CD4-positive, alpha-beta T cell treated with Interleukin-2 at 100 ng/mL for 4 hours (primary cell): ENCODE results near the gene TASP1.
"Not testable (repeated sequence)": the region's sequence is repeated elsewhere in the genome, so short reads cannot be mapped to it uniquely, and the experiment has no call there.

Source experiments
- DNase-seq: peaks from one replicate; pipeline ENCODE4 v3.0.0-alpha.2; 2020; ENCODE audit warnings: low spot score

The TASP1 gene

DNA sequence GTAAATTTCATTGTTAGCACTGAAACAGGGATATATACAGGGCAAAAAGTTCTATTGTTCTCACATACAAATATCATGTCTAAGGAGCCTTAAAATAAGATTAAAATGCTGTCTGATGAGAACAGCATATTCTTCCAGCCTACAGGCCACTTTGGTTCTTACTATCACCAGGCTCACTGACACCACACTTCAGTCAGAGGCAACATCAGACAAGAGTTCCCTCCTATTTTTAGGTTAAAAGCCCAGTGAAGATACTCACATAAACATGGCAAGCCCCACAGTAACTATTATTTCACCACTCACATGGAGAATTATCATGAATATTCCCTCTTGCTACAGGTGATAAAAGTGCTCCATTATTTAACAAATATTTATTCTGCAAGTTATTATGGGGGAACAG, 241.9 kb downstream of the TASP1 start:
- DNase-seq: no peak

DNA sequence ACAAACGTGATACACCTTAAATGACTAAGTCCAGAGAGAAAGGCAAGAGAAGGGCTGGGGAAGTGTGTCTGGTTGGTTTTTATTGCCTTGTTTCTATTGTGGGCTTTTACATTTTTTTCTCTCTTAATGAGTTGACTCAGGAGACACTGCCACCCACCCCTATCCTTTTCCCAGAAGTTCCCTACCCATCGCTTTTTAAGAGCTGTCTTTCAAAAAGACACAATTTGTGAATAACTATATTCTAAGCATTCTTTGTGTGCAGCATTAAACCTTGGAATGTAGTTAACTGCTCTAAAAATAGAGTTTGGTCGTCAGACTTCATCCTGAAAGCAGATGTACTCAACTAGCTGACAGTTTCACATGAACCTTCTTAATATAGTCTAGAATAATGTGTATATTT, 242.7 kb downstream of the TASP1 start:
- no peak for DNase-seq

DNA sequence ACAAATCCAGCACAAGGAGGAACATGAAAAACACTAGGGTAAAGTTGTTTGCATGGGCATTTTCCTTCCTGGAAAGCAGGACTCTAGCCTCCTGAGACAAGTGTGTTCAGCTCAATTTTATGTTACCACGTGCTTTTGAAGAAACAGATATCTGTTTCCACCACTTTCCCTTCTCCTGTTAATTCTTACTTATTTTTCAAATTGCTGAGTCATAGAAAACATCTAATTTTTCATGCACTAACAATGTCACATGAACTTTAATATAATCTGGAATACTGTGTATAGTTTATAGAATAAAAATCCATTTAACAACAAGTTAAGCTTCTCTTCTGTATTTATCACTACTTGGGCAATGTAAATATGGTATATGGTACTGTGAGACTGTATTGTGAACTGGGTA, 243.5 kb downstream of the TASP1 start:
- DNase-seq: no peak

DNA sequence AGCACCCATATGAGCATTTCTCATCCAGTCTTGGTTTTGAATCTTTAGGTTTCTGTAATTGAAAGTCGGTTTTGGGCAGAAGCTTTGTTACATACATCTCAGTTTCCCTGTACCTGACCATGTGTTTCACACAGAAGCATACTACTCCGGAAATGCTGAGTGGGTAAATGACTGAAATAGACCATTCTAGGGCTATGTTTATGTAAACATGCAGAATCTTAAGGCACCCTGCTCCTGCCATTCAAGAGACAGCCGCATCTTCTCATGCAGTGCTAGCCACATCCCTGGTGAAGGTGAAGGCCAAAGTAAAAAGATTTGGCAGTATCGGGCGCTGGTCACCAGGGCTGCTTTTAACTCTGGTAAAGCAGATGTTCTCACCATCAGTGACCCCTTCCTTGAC, 246.3 kb downstream of the TASP1 start:
- no peak for DNase-seq

DNA sequence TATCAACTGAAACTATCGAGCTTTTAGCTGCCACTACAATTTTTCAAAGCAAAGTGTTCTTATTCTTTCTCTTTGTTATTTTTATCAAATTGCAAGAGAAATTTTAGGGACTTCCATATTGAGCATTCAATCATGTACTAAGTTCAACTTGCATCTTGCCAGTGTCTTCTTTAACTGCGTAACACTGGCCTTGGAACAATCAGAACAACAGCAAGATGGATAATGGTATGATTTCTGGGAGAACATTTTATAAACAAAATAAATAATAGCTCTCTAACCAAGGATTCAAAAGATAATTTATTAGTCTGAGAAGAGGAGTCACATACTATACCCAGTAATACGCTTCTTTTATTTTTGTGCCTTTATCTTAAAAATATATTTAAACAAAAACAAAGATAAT, 249.6 kb downstream of the TASP1 start:
- DNase-seq: no peak

DNA sequence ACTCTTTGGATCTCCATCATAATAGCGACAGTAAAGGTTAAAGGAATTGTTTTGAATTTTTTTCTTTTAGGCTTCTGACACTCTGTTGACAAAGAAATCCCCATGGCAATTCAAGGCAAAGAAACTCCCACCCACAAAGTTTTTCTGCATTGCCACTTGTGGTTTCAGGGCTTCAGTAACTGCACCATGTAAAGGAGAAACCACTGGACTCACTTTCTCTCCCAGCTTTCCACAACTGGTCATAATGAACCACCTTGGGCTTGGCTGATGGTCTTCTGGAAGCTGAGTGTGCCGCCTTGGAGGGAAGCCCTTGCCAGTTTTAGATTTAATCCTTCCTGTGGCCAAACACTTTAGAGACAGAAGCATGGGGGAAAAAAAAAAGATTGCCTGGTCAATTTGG, 254.6 kb downstream of the TASP1 start:
- no peak for DNase-seq

DNA sequence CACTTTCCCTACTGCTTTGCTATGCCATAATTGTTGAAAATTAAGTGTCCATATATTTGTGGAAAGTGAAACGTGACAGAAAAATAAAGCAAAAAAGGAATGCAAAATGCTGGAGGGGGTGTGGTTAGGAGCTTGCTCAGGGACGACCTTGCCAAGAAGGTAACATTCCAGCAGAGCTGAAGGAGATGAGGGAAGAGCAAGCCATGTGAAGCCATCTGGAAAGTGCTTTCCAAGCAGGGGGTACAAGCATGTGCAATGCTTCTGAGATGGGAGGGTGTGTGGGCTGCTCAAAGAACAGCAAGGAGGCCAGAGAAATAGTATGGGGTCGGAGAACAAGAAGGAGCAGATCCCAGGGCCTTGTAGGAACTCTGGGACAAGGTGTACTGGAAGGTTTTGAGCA, 255.9 kb downstream of the TASP1 start:
- DNase-seq: no peak

DNA sequence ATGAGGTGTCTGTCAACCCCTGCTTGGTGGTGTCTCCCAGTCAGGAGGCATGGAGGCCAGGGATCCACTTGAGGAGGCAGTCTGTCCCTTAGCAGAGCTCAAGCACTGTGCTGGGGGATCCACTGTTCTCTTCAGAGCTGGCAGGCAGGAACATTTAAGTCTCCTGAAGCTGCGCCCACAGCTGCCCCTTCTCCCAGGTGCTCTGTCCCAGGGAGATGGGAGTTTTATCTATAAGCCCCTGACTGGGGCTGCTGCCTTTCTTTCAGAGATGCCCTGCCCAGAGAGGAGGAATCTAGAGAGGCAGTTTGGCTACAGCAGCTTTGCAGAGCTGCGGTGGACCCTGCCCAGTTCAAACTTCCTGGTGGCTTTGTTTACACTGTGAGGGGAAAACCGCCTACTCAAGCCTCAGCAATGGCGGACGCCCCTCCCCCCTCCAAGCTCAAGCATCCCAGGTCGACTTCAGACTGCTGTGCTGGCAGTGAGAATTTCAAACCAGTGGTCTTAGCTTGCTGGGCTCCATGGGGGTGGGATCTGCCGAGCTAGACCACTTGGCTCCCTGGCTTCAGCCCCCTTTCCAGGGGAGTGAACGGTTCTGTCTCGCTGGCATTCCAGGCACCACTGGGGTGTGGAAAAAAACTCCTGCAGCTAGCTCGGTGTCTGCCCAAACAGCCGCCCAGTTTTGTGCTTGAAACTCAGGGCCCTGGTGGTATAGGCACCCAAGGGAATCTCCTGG, 258.1 kb downstream of the TASP1 start:
- not testable (repeated sequence) for DNase-seq

DNA sequence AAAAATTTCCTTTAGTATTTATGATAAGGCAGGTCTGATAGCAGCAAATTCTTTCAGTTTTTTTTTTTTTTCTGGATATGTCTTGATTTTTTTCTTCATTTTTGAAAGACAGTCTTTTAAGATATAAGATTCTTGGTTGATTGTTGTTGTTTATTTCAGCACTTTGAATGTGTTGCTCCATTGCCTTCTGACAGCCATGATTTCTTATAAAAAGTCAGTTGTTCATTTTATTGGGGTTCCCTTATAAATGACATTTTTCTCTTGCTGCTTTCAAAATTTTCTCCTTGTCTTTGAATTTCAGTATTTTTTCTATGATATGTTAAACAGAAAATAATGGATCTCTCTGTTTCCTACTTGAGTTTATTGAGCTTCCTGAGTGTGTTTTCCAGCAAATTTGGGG, 265.3 kb downstream of the TASP1 start:
- DNase-seq: no peak

DNA sequence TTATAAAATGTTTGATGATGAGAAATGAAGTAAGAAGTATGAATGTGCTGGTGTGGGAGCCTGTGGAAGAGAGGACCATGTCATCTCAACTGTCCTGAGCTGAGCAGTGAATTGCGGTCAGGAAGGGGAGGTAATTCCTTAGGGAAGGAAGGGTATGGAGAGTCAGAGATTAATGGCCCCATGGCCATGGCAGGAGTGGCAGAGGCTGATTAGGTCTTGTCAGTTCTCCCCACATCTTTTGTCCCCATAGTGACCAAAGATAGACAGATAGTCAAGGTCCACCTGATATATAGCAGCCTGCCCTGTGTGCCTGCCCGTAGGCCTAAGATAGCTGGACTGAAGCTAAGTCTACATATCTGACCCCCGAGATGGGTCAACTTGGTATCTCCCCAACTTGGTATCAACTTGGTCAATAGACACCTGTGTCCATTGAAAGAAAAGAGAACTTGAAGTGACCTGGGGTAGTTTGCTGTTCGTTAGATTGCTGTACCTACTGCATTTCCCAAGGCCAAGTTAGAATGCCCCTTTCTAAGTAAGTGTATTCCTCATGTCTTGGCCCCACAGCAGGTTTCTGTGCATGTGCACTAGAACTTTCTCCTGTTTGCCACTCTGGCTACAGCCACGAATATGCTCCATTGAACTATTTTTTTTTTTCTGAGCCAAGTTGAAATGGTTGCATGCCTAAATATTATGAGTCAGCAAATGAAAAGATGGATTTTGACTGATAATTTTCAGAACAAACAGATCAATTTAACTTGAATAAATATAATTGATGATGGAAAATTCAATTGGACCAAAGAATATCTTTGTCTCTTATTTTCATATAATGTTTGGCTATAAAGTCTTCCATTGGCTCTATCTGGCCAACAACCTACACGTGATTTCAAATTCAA, 274.2 kb downstream of the TASP1 start:
- DNase-seq: no peak

DNA sequence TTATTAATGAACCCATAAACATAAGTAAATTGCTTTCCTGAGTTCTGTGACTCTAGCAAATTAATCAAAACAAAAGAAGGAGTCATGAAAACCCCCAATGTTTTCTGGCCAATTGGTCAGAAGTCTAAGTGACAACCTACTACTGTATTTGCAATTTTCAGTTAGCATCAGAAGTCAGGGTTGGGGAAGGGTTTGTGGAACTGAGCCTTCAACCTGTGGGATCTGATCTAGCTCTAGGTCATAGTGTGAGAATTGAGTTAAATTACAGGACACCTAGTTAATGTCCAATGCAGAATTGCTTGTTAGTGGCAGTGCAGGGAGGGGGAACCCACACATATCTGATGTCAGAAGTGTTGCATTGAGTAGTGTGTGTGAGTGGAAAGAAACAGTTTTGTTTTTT, 275.3 kb downstream of the TASP1 start:
- no peak for DNase-seq

DNA sequence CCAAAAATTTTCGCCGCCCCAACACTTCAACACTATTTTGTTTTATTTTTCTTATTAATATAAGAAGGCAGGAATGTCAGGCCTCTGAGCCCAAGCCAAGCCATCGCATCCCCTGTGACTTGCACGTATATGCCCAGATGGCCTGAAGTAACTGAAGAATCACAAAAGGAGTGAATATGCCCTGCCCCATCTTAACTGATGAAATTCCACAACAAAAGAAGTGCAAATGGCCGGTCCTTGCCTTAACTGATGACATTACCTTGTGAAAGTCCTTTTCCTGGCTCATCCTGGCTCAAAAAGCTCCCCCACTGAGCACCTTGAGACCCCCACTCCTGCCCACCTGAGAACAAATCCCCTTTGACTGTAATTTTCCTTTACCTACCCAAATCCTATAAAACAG, 276.6 kb downstream of the TASP1 start:
- not testable (repeated sequence) for DNase-seq

DNA sequence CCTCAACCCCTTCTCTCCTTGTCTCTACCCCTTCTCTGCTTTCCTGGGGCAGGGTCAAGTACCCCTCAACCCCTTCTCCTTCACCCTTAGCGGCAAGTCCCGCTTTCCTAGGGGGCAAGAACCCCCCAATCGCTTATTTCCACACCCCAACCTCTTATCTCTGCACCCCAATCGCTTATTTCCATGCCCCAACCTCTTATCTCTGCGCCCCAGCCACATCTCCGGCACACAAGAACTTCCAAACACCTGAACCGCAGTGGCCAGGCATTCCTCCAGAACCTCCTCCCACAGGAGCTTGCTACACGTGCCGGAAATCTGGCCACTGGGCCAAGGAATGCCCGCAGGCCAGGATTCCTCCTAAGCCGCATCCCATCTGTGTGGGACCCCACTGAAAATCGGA, 279.8 kb downstream of the TASP1 start:
- DNase-seq: not testable (repeated sequence)

DNA sequence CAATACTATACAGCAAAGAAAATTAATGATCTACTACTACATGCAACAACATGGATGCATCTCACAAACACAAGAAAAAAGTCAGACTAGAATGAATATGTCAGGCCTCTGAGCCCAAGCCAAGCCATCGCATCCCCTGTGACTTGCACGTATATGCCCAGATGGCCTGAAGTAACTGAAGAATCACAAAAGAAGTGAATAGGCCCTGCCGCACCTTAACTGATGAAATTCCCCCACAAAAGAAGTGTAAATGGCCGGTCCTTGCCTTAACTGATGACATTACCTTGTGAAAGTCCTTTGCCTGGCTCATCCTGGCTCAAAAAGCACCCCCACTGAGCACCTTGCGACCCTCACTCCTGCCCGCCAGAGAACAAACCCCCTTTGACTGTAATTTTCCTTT, 280.9 kb downstream of the TASP1 start:
- DNase-seq: not testable (repeated sequence)

DNA sequence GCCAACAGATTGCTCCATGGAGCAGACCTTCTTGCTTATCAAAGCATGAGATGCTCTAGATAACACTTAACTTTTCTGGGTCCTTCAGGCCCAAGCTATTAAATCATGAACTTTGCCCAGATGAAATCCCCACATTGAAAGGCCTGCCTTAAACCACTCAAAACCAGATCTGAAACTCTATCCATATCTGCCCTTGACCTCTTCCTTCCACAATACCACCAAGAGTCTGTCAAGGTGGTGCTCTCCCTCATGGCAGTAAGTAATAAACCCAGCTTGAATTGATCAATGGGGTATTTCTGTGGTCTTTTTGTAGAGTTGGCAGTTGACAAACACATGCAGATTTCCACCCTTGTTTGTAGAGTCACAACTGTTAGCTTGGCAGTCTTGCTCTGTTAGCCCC, 282.1 kb downstream of the TASP1 start:
- no peak for DNase-seq

DNA sequence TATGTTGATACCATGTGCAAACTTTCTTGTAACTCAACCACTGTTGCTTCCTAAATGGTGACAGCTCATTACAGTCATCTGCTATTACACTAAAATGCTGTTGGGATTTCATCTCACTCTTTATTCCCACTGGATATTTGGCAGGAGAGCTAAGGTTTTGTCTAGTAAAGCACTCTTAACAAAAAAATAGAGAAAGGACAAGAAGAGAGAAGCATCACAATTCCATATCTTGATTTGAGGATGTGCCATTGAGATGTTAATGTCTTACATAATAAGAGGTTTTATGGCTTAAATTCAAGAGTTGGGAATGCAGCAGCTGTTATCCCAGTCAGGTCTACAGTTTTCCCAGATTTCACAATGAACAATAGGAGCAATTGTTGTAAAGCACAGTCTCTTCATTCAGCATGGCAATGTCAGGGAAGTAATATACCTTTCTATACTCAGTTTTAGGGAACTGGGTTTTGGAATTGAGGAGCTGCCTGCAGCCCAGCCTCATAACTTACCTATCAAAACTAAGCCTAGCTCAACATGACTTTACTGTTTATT, 282.7 kb downstream of the TASP1 start:
- DNase-seq: no peak

DNA sequence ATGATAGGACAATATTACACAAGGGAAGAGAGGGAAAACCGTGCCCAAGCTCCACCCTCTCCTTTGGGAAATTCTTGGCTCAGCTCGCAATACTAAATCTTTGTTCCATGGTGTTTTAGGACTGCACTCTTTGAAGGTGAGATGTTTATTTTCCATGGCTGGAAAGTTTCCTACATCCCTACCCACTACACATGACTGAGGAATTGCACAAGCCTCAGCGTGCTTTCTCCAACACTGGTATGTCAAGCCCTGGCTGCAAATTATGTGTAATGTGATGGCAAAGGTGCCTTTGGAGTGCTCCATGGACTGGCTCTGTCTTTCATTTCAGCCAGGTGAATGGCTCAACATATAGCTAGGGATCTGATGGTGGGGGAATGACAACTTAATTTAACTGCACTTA, 283.3 kb downstream of the TASP1 start:
- DNase-seq: no peak

DNA sequence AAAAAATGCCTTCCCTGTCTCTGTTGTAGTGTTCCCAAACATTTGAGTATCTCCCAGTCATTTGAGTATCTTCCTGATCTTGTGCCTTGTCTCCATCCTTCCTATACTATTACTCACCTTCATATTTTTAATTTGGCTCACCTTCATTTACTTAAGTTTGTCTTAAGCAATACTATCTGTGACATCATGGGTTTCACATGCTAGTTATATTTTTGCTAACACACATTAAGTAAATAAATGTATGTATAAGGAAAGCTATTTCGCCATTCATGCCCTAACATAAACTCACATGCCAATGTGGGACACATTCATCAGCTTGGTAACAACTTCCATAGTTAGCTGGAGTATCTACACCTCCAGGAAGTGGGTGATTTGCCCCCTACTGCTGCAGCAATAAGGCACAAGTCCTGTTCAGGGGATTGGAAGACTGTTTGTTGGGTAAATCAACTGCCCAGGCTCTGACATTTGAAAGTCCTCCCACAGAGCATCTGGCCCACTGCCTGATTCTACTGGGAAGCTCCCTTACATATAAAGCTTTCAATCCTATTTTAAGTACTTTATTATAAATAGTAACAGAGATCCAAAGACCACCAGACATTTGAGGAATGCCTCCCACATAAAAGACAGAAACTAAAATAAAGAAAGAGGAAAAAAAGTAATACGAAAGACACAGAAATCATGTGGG, 285.3 kb downstream of the TASP1 start:
- DNase-seq: no peak

DNA sequence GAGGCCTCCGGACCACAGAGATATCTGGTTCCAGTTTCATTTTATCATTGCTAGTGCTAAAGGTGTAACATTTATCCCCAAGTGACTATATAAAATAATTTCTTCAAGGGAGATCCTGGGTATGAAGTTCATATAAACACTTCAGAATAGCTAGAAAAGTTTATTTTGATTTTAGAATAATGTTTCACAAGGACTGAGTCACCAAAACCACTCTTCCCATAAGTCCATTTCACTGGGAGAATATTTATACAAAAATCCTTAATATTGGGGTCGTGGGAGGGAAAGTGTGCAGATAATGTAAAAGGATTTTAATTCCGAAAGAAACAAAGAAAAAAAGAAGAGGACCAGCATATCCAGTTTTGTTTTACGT, 289.5 kb downstream of the TASP1 start:
- DNase-seq: no peak

DNA sequence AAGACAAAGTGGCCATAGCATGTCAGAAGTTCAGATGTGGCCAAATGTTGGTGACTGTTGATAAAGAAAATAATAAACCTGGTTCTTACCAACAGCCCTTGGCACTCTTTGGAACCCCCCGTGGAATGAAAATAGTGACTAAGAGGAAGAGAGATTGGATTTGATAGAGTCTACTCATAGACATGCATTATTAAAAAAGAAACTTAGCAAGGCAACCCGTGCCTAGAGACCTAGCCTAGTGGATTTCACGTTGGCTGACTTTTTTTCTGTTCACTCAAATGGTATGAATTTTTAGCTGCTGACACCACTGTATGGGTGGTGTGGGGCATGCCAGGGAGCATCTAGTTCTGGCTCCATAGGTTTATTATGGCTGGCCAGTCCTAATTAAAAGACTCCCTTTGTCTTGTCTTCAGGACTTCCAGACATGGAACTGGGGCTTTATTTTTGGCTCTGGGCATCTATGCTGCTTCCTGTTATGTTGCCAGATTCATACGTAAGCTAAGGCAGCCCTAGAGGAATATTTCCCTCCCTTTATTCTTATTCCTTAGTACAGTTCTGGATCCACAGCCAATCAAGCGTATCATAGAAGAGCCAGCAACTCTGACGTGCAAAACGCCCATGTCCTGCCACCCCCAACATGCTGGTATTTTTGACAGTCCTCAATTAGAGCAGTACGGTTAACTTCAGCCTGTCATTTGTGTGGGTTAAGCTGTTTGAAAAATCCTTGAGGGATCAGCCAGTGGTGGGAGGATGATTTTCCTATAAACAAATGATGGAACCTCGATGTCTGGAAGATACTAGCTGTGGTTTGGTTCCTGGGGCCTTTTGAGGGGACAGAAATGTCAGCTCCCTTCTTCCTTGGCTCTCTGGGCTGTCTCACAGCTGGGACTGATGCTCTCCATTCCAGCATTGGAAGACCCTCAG, 290.2 kb downstream of the TASP1 start:
- DNase-seq: no peak

DNA sequence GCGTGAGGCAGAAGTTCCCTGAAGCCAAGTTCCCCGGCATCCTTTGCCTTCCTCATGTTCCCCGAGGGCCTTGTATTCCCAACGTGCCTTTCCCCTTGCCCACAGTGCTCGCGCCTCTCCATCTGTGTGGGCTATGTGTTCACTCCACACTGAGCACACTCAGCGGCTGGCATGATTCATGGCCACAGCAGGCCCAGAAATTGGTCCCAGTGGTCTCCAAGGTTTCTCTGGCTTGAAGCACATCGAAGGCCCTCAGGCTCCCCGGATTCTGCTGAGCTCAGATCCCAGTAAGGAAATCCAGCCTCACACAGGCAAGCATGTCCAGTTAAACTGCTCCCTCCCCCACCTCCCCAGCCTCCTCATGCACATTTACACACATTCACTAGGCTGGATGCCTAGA, 294.1 kb downstream of the TASP1 start:
- no peak for DNase-seq
